HepG2 (cell line): ENCODE measurements around the gene CDYL.

ENCODE experiments used
- CC2D1A ChIP-seq: sonication (generic); formaldehyde crosslinking; IDR thresholded peaks from 2 replicates; pipeline ENCODE4 v1.8.1; 2023; ENCODE audit warnings: mild to moderate bottlenecking, missing genetic modification reagents
- CREB1 ChIP-seq, 2 experiments: fragments of 450-650 bp in 1 of 2; IDR thresholded peaks; 2 replicates each; pipeline ENCODE4 v1.6.1; 2016 to 2017; ENCODE audit warnings: control low read depth in 1 of 2, mild to moderate bottlenecking in 1 of 2, missing compliant biosample characterization in 1 of 2, missing genetic modification characterization in 1 of 2
- ZNF33B ChIP-seq: sonication (generic); formaldehyde crosslinking; IDR thresholded peaks from 2 replicates; pipeline ENCODE4 v1.5.1; 2020; ENCODE audit warnings: mild to moderate bottlenecking, missing genetic modification reagents

GRCh38 chr6:4913705-4914419 lies 137.7 kb downstream of the CDYL start:
- TF ChIP-seq CREB1 (IDR thresholded peaks at IDR 0.05) (no peak), CREB1 (CRISPR knock-in tag; IDR thresholded peaks at IDR 0.05) (no peak), ZNF33B (CRISPR knock-in tag) (no peak), CC2D1A (CRISPR knock-in tag) (no peak)
